Prostate gland (tissue), 2 donors: ENCODE measurements around the gene NYAP2. TPM values are rescaled to one million over a fixed set of nuclear protein-coding genes. Genes with fewer than 3 reads are reported as not detected.

Experiments used
- DNase-seq: peaks from one replicate; pipeline ENCODE4 v3.0.0-alpha.2; 2019; ENCODE audit warnings: low spot score
- H3K27ac ChIP-seq, 2 donors: fragments of 200-600 bp; sonication (generic); 2 replicates each; pipeline ENCODE4 v1.5.1; 2017 to 2019
- H3K27me3 ChIP-seq: fragments of 200-600 bp; sonication (generic); replicated peaks from 2 replicates; pipeline ENCODE4 v1.5.1; 2019; ENCODE audit not compliant: insufficient read depth
- H3K36me3 ChIP-seq, 2 donors: fragments of 200-600 bp; sonication (generic); 1 replicate in 1 of 2; 2 replicates in 1 of 2; pipeline versions ENCODE4 v1.5.1 to v1.8.1; 2017 to 2019
- H3K4me1 ChIP-seq: fragments of 200-600 bp; sonication (generic); replicated peaks from 2 replicates; pipeline ENCODE4 v1.5.1; 2019
- H3K4me3 ChIP-seq, 2 donors: fragments of 200-600 bp; sonication (generic); 2 replicates each; pipeline ENCODE4 v1.5.1; 2017 to 2019
- H3K9me3 ChIP-seq: fragments of 200-600 bp; sonication (generic); 2 replicates; pipeline ENCODE4 v1.5.1; 2017
- POLR2A ChIP-seq: fragments of 450-650 bp; IDR thresholded peaks from one replicate; pipeline ENCODE4 v1.6.1; 2016; ENCODE audit warnings: antibody characterized with exemption, mild to moderate bottlenecking
- POLR2AphosphoS5 ChIP-seq: sonication (generic); formaldehyde crosslinking; IDR thresholded peaks from one replicate; pipeline ENCODE4 v1.6.1; 2017; ENCODE audit warnings: antibody characterized with exemption
- WGBS: methylation state at CpG from one replicate; pipeline ENCODE4 v1.1.5; 2018; 5-methylcytosine and 5-hydroxymethylcytosine counted together
- intact Hi-C: fragments of 100-400 bp; cut with DNase I; formaldehyde crosslinking; loops from one replicate; pipeline ENCODE4 v1.14.2; 2022
- total RNA-seq, 2 donors: library from RNA; depleted of rRNA; stranded (reverse); fragments of >200 nt; gene quantifications; one replicate each; pipeline ENCODE4 v1.1.0, GENCODE V29; 2016
- TF ChIP-seq, protein P1 (sequence below), 4 experiments: fragments of 200-600 bp in 2 of 4; fragments of 450-650 bp in 2 of 4; sonication (generic) in 2 of 4; IDR thresholded peaks; 1 replicate in 3 of 4; 2 replicates in 1 of 4; pipeline ENCODE4 v1.5.1; 2016 to 2019; ENCODE audit warnings: antibody characterized with exemption in 4 of 4, mild to moderate bottlenecking in 2 of 4, moderate library complexity in 2 of 4

The NYAP2 gene
- total RNA-seq, 2 donors from 2014 or later, result 0.14 TPM; not detected in 1

DNA sequence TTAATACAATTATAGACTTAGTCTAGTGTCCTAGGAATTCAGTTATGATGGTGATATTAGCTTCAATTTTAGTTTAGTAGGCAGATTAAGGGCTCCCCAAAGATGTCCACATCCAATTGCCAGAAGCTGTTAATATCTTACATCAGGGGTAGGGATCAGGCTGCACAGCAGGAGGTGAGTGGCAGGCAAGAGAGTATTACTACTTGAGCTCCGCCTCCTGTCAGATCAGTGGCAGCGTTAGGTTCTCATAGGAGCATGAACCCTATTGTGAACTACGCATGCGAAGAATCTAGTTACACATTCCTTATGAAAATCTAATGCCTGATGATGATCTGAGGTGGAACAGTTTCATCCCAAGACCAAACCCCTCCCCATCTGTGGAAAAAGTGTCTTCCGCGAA, 54.9 kb downstream of the NYAP2 start:
- Histone ChIP-seq H3K4me3 (no peak overlapping the region), H3K27ac (no peak overlapping the region), H3K36me3 (no peaks in the 10 kb centered on the region), H3K4me1 (no peaks in the 10 kb centered on the region), H3K9me3 (no peaks in the 10 kb centered on the region), H3K27me3 (no peaks in the 10 kb centered on the region)
- no peak for DNase-seq
- intact Hi-C loops, result no loop called here
- WGBS, result 90% methylated on average over 6 of the region's 6 CpGs
- no peak for TF ChIP-seq POLR2A
- TF ChIP-seq, protein P1, sequence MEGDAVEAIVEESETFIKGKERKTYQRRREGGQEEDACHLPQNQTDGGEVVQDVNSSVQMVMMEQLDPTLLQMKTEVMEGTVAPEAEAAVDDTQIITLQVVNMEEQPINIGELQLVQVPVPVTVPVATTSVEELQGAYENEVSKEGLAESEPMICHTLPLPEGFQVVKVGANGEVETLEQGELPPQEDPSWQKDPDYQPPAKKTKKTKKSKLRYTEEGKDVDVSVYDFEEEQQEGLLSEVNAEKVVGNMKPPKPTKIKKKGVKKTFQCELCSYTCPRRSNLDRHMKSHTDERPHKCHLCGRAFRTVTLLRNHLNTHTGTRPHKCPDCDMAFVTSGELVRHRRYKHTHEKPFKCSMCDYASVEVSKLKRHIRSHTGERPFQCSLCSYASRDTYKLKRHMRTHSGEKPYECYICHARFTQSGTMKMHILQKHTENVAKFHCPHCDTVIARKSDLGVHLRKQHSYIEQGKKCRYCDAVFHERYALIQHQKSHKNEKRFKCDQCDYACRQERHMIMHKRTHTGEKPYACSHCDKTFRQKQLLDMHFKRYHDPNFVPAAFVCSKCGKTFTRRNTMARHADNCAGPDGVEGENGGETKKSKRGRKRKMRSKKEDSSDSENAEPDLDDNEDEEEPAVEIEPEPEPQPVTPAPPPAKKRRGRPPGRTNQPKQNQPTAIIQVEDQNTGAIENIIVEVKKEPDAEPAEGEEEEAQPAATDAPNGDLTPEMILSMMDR (IDR thresholded peaks at IDR 0.05), result no peak
- no peak for TF ChIP-seq POLR2AphosphoS5

DNA sequence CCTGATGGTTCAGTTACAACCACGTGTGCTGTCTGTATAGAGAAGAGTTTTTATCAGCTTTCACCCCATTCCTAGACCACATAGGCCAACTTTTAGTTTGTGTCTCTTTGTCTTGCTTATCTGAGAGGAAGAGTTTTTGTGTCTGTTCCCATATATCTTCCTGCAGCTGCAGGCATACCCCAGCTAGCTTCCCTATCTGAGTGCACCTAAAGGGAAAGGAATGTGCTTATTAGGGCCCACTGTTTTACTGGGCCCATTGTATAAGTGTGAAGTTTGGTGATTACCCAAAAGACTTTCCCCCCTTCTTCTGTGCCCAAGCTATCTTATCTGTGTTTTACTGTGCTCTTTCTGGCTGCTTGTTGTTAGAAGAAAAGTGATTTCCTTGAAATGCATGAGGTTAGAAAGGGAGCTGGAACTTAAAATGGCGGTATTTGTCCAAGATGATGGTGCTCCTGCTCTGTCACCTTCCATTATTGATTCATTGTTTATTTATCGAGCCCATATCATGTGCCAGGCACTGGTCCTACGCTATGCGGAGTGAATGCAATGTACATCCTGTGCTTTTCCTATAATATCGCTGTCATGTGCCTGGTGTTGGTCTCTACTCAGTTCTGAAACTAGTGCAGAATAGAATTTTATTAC, 57.2 kb downstream of the NYAP2 start:
- H3K4me3 ChIP-seq, result no peak overlapping the region
- no peak for TF ChIP-seq POLR2A
- no peak for TF ChIP-seq POLR2AphosphoS5
- TF ChIP-seq, protein P1 (IDR thresholded peaks at IDR 0.05), result no peak
- no peaks in the 10 kb centered on the region for H3K27me3 ChIP-seq
- no peak overlapping the region for H3K27ac ChIP-seq
- DNase-seq, result no peak
- intact Hi-C loops, result no loop called here
- WGBS, result 73% methylated on average over 6 of the region's 6 CpGs
- H3K36me3 ChIP-seq, result no peaks in the 10 kb centered on the region
- no peaks in the 10 kb centered on the region for H3K9me3 ChIP-seq
- H3K4me1 ChIP-seq, result no peaks in the 10 kb centered on the region

DNA sequence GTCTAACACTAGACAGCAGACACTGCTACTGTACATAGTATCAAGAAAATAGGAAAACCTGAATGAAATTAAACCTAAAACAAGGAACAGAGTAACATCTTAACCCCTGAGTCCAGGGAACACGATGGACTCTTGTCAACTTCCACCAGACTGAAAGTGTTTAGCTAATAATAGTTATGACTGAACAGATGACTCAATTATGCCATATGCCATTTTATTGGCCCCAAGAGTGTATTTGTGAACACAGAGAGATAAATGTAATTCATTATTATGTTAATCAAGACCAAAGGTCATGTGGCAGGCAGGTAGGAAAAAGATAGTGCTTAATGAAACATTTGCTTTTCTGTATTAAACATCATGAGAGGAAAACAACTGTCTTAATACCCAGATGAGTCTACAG, 58.0 kb downstream of the NYAP2 start:
- Histone ChIP-seq H3K36me3 (no peaks in the 10 kb centered on the region), H3K27ac (no peak overlapping the region), H3K4me3 (no peak overlapping the region), H3K9me3 (no peaks in the 10 kb centered on the region), H3K27me3 (no peaks in the 10 kb centered on the region), H3K4me1 (no peaks in the 10 kb centered on the region)
- intact Hi-C loops, result no loop called here
- TF ChIP-seq POLR2A (no peak), POLR2AphosphoS5 (no peak)
- TF ChIP-seq, protein P1 (IDR thresholded peaks at IDR 0.05), result no peak
- 45% methylated on average over 1 of the region's 1 CpG for whole genome bisulfite sequencing
- DNase-seq, result no peak

DNA sequence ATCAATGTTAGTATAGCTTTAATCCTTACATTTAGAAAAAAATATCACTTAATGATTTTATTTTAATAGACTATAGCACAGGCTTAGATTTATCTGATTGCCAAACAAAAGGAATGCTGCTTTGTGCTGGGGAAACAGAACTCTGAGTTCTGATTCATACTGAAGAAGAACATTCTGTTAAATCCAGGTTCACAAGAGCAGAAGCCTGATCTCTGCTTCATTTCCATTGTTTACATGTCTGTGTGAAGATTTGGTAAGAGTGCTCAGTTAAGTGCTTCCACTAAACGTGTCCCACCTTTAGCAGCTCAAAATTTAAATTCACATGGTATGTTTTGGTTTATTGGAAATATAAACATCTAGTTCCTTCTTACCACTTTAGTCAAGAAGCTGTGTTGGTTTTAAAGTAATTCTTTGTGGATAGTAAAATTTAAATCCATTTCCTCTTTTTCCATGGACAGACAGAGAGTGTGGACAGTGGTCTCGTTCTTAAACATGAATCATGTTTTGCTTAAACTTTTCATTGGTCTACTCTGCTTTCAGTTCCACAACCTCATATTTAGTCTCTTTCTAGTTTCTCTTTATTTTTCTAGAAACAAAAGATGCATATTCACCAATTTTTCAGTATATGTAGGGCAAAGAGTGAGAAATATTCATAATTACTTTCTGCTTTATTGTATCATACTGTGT, 59.1 kb downstream of the NYAP2 start:
- Histone ChIP-seq H3K27ac (no peak overlapping the region), H3K36me3 (no peaks in the 10 kb centered on the region), H3K9me3 (no peaks in the 10 kb centered on the region), H3K4me3 (no peak overlapping the region), H3K27me3 (no peaks in the 10 kb centered on the region), H3K4me1 (no peaks in the 10 kb centered on the region)
- DNase-seq, result no peak
- WGBS, result 25% methylated on average over 2 of the region's 2 CpGs
- intact Hi-C loops, result no loop called here
- TF ChIP-seq, protein P1 (IDR thresholded peaks at IDR 0.05), result no peak
- TF ChIP-seq POLR2AphosphoS5 (no peak), POLR2A (no peak)

DNA sequence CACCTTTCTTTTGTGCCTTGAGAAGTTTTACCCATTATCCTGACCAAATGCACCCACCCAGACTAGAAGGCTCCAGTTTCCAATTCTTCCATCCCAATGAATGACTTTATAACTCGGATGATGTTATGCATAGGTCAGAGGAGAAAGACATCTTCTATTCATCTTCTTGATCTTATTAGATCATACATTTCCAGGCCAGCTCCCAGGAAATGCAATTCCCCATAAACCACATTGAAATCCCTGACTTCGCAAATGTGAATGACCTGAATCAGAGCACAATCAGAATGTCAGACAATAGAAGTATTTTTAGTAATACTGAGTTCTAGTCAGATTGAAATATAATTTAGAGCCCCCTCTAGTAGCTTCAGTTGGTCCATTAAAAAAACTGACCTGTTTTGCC, 62.9 kb downstream of the NYAP2 start:
- H3K36me3 ChIP-seq, result no peaks in the 10 kb centered on the region
- WGBS, result 88% methylated on average over 2 of the region's 2 CpGs
- H3K4me1 ChIP-seq, result no peaks in the 10 kb centered on the region

More for the DNA sequence above, 62.9 kb downstream of the NYAP2 start:
- no peaks in the 10 kb centered on the region for H3K9me3 ChIP-seq
- no peak for TF ChIP-seq POLR2A
- TF ChIP-seq POLR2AphosphoS5, result no peak
- TF ChIP-seq, protein P1 (IDR thresholded peaks at IDR 0.05), result no peak
- no peaks in the 10 kb centered on the region for H3K27me3 ChIP-seq
- intact Hi-C loops, result no loop called here
- H3K27ac ChIP-seq, result no peak overlapping the region
- no peak for DNase-seq
- H3K4me3 ChIP-seq, result no peak overlapping the region
